Activated T-helper 1 cell treated with anti-CD3 and anti-CD28 coated beads, Interleukin-12 subunit alpha, Interleukin-12 subunit beta, Interleukin-2, Interleukin-4 antibody, amounts not matched to agents 30 ng/mL and 10 ng/mL and 1 ng/mL, durations not matched to agents 14 hours and 24 hours and 36 hours (primary cell): Measurements from ENCODE around the gene HEXIM2. TPM values are rescaled to one million over a fixed set of nuclear protein-coding genes. Genes with fewer than 3 reads are reported as not detected.

Experiments
- DNase-seq: peaks from one replicate; pipeline ENCODE4 v3.0.0; 2021; ENCODE audit warnings: low spot score
- H3K27ac Mint-ChIP-seq: one replicate; pipeline ENCODE4 v1.8.0; 2021; ENCODE audit warnings: mild to moderate bottlenecking, mixed read lengths
- H3K27me3 Mint-ChIP-seq: one replicate; pipeline ENCODE4 v1.8.0; 2022; ENCODE audit warnings: mild to moderate bottlenecking, moderate library complexity, mixed read lengths; ENCODE audit not compliant: insufficient read depth
- H3K36me3 Mint-ChIP-seq: one replicate; pipeline ENCODE4 v1.8.0; 2021; ENCODE audit warnings: low read depth, mixed read lengths
- H3K4me1 Mint-ChIP-seq: one replicate; pipeline ENCODE4 v1.8.0; 2021; ENCODE audit warnings: low read depth, mixed read lengths
- H3K4me3 Mint-ChIP-seq: one replicate; pipeline ENCODE4 v1.8.0; 2021; ENCODE audit warnings: mild to moderate bottlenecking, moderate library complexity, mixed read lengths
- H3K9me3 Mint-ChIP-seq: one replicate; pipeline ENCODE4 v1.8.0; 2021; ENCODE audit warnings: mixed read lengths
- intact Hi-C: fragments of 100-400 bp; cut with micrococcal nuclease; formaldehyde crosslinking; loops from one replicate; pipeline ENCODE4 v1.15.1; 2024
- total RNA-seq: library from RNA; stranded (reverse); gene quantifications from 2 replicates; pipeline ENCODE4 v1.2.3, GENCODE V29; 2022

HEXIM2 gene
- 6.7 and 7.1 TPM in 2 replicates for total RNA-seq

GRCh38 chr17:45161288-45162024, at the start of gene HEXIM2:
HEXIM2 (plus strand) TSS chr17:45161875; CDS start chr17:45162794, 919 bp downstream.
- peak; percentile 98 for DNase-seq
- intact Hi-C loops, result loop anchor here (1.0 kb wide), 9 partner anchors 9 to 156 kb away; partner anchors contain the start of genes ACBD4, DCAKD, HEXIM1 and MAP3K14
- Mint-ChIP-seq H3K4me3 (peak within 1 kb of the TSS; percentile 98), H3K9me3 (no peaks in the 10 kb centered on the region), H3K27me3 (no peaks in the 10 kb centered on the region), H3K27ac (peak within 1 kb of the TSS; percentile 98), H3K36me3 (peaks cover 14% of the 10 kb centered on the region), H3K4me1 (peaks cover 30% of the 10 kb centered on the region)

GRCh38 chr17:45112559-45113423, 48.9 kb upstream of the HEXIM2 start:
- Mint-ChIP-seq H3K27me3 (no peaks in the 10 kb centered on the region), H3K27ac (no peak overlapping the region), H3K36me3 (peaks cover 4% of the 10 kb centered on the region), H3K9me3 (no peaks in the 10 kb centered on the region), H3K4me3 (no peak overlapping the region), H3K4me1 (no peaks in the 10 kb centered on the region)
- intact Hi-C loops, result no loop called here
- no peak for DNase-seq

- no peaks in the 10 kb centered on the region for H3K27me3 Mint-ChIP-seq
- intact Hi-C loops, result no loop called here
- H3K4me1 Mint-ChIP-seq, result no peaks in the 10 kb centered on the region
These were observed 48.3 kb upstream of the HEXIM2 start for GRCh38 chr17:45113424-45113754.

GRCh38 chr17:45114117-45114932, 47.4 kb upstream of the HEXIM2 start:
- Mint-ChIP-seq H3K27ac (no peak overlapping the region), H3K27me3 (peaks cover 4% of the 10 kb centered on the region), H3K36me3 (no peaks in the 10 kb centered on the region), H3K9me3 (no peaks in the 10 kb centered on the region), H3K4me3 (no peak overlapping the region), H3K4me1 (no peaks in the 10 kb centered on the region)
- intact Hi-C loops, result no loop called here
- DNase-seq, result no peak

More at GRCh38 chr17:45113424-45113754, 48.3 kb upstream of the HEXIM2 start:
- Mint-ChIP-seq H3K27ac (no peak overlapping the region), H3K4me3 (no peak overlapping the region), H3K9me3 (no peaks in the 10 kb centered on the region), H3K36me3 (no peaks in the 10 kb centered on the region)
- DNase-seq, result no peak

GRCh38 chr17:45115015-45115625, 46.6 kb upstream of the HEXIM2 start:
- no peaks in the 10 kb centered on the region for H3K4me1 Mint-ChIP-seq
- no peaks in the 10 kb centered on the region for H3K9me3 Mint-ChIP-seq
- no peaks in the 10 kb centered on the region for H3K36me3 Mint-ChIP-seq
- no peak for DNase-seq
- no peak overlapping the region for H3K4me3 Mint-ChIP-seq
- intact Hi-C loops, result no loop called here
- H3K27ac Mint-ChIP-seq, result no peak overlapping the region
- H3K27me3 Mint-ChIP-seq, result peaks cover 7% of the 10 kb centered on the region

- Mint-ChIP-seq H3K27me3 (peaks cover 7% of the 10 kb centered on the region), H3K36me3 (no peaks in the 10 kb centered on the region), H3K9me3 (no peaks in the 10 kb centered on the region), H3K4me1 (no peaks in the 10 kb centered on the region), H3K27ac (no peak overlapping the region), H3K4me3 (no peak overlapping the region)
- DNase-seq, result no peak
- intact Hi-C loops, result no loop called here
These were observed 45.8 kb upstream of the HEXIM2 start for GRCh38 chr17:45115871-45116270.

- Mint-ChIP-seq H3K4me3 (no peak overlapping the region), H3K4me1 (no peaks in the 10 kb centered on the region), H3K27me3 (peaks cover 10% of the 10 kb centered on the region), H3K27ac (no peak overlapping the region), H3K9me3 (no peaks in the 10 kb centered on the region), H3K36me3 (no peaks in the 10 kb centered on the region)
- intact Hi-C loops, result no loop called here
- DNase-seq, result no peak
These were observed 45.1 kb upstream of the HEXIM2 start for GRCh38 chr17:45116434-45117016.

- Mint-ChIP-seq H3K4me1 (no peaks in the 10 kb centered on the region), H3K9me3 (no peaks in the 10 kb centered on the region), H3K4me3 (no peak overlapping the region), H3K36me3 (no peaks in the 10 kb centered on the region), H3K27ac (no peak overlapping the region), H3K27me3 (peaks cover 15% of the 10 kb centered on the region)
- no peak for DNase-seq
- intact Hi-C loops, result no loop called here
These were observed 44.3 kb upstream of the HEXIM2 start for GRCh38 chr17:45117334-45117733.

GRCh38 chr17:45117848-45118646, 43.6 kb upstream of the HEXIM2 start:
- Mint-ChIP-seq H3K27ac (no peak overlapping the region), H3K4me1 (no peaks in the 10 kb centered on the region), H3K36me3 (no peaks in the 10 kb centered on the region), H3K4me3 (no peak overlapping the region), H3K27me3 (peaks cover 16% of the 10 kb centered on the region), H3K9me3 (no peaks in the 10 kb centered on the region)
- intact Hi-C loops, result no loop called here
- DNase-seq, result no peak

- intact Hi-C loops, result no loop called here
- H3K9me3 Mint-ChIP-seq, result no peaks in the 10 kb centered on the region
- H3K27ac Mint-ChIP-seq, result no peak overlapping the region
- H3K36me3 Mint-ChIP-seq, result no peaks in the 10 kb centered on the region
- H3K27me3 Mint-ChIP-seq, result peaks cover 18% of the 10 kb centered on the region
- DNase-seq, result no peak
- no peaks in the 10 kb centered on the region for H3K4me1 Mint-ChIP-seq
- H3K4me3 Mint-ChIP-seq, result no peak overlapping the region
These were observed 43.0 kb upstream of the HEXIM2 start for GRCh38 chr17:45118691-45119090.

- H3K4me3 Mint-ChIP-seq, result no peak overlapping the region
- intact Hi-C loops, result no loop called here
- H3K9me3 Mint-ChIP-seq, result no peaks in the 10 kb centered on the region
- no peak overlapping the region for H3K27ac Mint-ChIP-seq
- no peak for DNase-seq
- no peaks in the 10 kb centered on the region for H3K36me3 Mint-ChIP-seq
- peaks cover 18% of the 10 kb centered on the region for H3K27me3 Mint-ChIP-seq
- no peaks in the 10 kb centered on the region for H3K4me1 Mint-ChIP-seq
These were observed 41.7 kb upstream of the HEXIM2 start for GRCh38 chr17:45119964-45120363.
